NCI-H524 treated with DMSO at 0.1 percent for 48 hours (cell line): ENCODE results near the gene B4GALT2.

ENCODE experiments used
- DNase-seq: peaks from one replicate; lab custom pipeline; 2025; lab: John Stamatoyannopoulos, UW

B4GALT2 gene

GRCh38 chr1:43984855-43985254 is 5.8 kb downstream of the B4GALT2 start:
- DNase-seq, result no peak

- DNase-seq, result no peak
These were observed 7.1 kb downstream of the B4GALT2 start for GRCh38 chr1:43985984-43986595.

- DNase-seq, result no peak
These were observed 7.7 kb downstream of the B4GALT2 start for GRCh38 chr1:43986712-43987111.

DNA sequence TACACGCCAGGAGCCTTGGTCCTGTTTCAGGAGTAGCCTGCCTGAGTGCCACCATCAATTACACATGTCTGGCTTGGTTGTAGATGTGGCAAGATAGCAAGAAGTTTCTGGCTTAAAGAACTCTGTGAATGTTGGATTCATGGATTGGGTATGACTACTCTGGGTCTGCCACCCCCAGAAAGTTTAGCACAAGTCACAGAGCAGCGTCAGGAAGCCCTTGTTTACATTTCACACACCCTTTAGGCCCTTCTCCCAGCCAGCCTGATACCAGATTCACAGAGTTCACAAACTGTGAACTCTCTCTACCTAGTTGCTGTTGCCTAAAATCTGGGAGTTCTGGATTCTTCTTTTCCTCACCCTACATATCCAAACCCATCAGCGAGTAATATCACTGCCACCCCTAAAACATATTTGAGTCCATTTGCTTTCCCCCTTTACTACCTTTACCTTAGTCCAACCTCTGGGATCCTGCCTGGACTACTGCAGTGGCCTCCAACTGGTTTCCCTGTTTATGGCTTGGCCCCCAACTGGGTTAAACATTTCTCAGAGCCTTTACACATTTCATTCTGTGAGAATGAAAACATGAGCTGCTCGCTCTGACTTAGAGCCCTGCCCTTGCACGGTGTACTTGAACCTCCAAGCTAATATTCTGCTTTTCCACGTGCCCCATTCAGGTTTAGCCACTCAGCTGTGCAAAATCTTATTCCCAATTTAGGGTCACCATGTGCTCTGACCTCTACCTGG is 8.3 kb downstream of the B4GALT2 start:
- DNase-seq, result no peak

GRCh38 chr1:43990271-43991199 is 11.5 kb downstream of the B4GALT2 start:
- DNase-seq, result no peak

GRCh38 chr1:43991200-43991475 is 12.1 kb downstream of the B4GALT2 start:
- DNase-seq, result no peak

DNA sequence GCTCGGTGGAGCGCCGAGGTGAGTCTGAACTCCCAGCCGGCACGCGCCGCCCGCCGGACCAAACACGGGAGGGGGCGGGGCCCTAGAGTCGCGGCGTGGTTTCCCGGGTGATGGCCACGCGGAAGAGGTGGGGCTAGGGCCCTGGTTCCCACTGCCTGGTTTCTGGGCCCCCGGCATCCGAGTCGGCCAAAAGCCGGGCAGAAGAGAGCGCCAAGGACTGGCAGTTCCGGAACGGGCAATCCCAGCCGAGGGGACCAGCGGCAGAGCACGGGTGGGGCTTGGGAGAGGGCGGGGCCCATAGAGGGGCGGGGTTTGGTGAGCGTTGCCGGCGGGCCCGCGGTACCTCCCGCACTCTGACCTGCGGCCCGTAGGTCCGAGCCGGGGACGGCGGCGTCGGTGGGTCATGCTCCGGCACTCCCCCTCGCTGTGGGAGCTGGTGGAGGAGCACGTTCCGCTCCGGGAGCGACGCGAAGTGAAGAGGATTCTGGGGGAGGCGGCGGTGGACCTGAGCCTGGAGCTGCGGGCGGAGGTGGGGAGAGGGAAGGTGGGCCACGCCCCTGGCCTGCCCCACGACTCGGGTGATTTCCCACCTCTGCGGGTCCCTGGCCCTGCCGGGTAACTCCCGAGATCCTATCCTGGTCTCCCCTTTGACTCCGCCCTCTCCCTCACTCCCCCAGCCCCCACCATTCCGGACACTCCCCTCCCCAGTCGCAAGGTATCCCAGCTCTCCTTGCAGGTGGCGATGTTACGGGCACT is 12.6 kb downstream of the B4GALT2 start, which contains the start of gene CCDC24:
CCDC24 (plus strand) TSS at position 124 of the 756 bp plus-strand sequence; CDS start at position 404, 280 bp downstream.
- DNase-seq, result no peak

- no peak for DNase-seq
These were observed 13.4 kb downstream of the B4GALT2 start for GRCh38 chr1:43992232-43992995.

GRCh38 chr1:43993206-43993914 is 14.3 kb downstream of the B4GALT2 start:
- no peak for DNase-seq

- no peak for DNase-seq
These were observed 15.1 kb downstream of the B4GALT2 start for GRCh38 chr1:43994071-43994470.

DNA sequence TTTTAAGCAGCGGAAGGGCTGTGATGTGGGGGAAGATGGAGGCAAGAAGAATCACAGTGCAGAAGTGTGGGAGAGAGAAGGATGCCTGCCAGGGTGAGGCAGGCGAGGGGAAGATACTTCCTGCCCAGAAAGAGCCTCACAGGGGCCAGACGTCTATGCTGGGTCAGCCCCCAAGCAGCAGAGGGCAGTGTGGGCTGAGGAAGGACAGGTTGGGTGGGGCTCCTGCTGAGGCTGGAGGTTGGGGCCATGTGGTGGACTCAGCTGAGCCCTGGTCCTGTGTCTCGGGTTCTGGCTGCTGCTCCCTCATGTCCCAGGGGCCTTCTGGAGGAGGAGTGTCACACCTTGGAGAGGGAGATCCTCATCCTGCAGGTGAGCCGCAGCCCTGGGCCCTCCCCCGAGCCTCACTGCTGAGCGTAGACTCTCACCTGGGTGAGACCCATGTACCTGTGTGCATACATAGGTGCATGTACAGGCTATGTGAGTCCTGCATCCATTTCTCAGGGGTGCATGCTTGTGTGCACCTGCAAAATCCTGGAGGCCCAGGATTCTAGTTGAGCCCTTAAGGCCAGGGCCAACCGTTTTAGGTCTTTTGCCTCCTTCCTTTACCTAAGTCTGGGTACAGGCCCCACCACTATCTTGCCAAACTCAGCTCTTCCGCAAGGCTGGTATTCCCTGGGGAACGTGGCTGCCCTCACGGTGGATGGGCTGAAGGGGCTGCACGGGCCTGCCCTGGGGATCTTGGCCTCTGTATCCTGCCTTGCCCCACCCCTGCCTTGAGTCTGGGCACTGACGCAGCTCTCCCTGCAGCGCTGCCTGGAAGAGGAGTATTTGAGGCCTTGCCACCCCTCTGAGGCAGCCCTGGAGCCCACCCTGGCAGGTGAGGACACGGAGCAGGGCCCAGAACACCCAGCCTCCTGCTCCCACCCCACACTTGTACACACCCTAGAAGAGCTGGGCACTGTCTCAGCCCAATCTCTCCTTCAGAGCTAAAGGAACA is 16.1 kb downstream of the B4GALT2 start:
- DNase-seq, result no peak

DNA sequence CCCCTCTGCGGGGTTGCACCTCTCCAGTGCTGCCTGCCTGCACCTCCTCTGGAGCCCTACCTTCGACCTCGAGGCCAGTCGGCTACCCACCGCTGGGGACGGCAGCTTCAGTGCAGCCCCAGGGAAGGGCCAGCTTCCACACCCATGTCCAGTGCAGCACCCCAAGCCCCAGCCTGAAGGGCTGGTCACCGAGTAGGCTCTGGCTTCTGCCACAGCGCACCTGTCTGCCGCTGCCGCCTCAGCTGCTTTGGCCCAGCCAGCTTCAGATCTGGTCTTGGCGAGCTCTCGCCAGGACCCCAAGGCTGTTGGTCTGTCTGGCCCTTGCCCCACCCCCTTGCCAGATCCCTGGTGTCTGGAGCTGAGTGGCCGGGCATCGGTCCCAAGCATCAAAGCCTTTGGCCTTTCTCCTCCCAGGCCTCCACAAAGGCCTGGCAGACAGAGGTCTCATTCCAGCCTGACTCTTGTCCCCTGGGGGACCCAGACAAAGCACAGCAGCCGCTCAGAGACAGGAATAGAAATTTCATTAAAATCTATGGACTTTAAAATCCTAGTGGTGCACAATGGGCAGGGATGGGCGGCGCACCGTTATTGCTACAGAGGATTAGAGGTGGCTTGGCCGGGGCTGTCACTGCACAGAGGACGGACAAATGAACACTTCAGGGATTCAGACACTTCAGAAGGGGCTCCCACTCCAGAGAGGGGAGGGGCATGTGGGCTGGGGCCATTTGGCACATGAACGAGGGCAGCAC is 17.1 kb downstream of the B4GALT2 start:
- no peak for DNase-seq

DNA sequence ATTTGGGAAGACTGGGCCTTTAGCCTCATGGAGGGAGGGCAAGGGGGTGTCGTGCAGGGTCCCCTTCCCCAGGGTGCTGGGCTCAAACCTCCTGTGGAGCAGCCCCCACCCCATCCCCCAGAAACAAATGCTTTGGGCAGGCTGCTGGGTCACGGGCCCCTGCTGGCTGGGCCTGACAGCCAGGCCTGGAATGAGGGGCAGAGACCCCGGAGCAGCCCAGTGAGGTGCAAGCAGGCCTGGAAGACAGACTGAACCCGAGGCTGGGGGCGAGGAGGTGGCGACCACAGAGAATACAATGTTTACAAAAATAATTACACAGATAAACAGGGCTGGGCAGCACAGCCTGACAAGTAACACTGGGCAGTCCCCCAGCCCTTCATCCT is 17.7 kb downstream of the B4GALT2 start:
- no peak for DNase-seq

DNA sequence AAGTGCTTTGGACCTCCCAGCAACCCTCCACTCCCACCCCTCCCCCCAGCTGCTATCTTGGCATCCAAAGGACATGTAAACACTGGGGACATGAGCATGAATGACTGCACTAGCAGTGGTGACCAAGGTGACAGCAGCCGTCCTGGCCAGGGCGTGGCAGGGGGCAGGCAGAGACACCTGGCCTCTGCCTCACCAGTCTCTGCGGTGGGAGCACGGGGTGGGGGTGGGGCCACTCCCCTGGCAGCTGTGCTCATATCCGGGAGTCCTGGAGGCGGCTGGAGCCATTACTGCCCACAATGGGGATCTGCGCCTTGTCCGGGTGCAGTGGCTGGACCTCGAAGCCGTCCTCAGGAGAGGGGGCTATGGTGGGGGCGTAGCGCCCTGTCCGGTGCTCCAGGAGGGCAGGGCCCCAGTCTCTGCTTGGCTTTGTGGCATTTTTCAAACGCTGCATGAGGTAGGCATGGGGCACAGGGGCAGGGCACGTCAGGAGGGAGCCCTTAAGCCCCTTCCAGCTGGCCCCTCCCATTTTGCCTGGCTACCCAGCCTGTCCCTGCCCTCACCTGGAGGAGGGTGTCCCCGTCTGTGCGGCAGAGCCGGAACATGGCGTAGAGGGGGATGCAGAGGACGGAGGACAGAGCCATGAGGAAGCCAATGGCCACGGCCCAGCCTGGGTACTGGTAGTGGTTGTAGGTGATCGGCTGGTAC is 18.4 kb downstream of the B4GALT2 start:
- DNase-seq, result no peak

DNA sequence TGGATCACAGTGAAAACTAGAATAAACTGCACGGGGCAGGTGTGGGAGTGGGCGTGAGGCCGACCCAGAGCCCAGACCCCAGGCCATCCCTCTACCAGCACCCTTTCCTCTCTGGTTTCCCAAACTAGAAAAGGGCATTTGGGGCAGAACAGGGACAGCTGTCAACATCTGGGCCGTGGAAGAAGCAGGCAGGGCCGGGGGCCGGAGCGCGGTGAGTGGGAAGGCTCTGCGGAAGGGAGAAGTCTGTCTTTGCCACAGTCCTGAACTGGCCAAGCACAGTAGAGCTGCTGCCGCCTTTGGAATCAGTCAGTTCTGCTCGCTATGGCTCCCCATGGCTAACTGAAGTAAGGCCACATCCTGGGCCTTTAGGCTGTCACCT is 19.0 kb downstream of the B4GALT2 start:
- DNase-seq, result no peak

GRCh38 chr1:43999455-43999854 is 20.4 kb downstream of the B4GALT2 start:
- no peak for DNase-seq

DNA sequence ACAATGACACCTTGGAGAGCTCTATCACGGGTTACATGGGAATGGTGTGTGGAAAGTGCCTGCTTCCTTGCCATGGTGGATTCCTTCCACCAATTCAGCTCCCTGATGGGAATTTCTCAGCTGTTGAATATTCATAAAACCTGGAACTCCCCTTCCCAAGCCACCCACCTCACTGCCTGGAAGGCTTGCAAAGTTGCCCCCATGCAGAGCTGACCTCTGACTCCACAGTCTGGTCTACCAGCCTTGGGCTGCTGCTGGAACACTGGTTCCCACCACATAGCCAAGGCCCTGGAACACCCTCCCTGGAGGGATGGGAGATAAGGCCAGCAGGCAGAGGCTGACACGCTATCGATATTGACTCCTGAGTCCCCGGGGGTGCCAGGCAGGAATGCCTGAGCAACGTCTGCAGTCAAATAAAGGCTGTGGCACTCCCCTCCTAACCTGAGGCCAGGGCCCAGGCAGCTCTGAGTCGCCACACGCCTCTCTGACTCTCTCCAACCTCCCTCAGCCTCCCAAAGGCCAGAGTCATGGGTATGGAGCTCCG is 21.2 kb downstream of the B4GALT2 start:
- no peak for DNase-seq

- DNase-seq, result no peak
These were observed 23.2 kb downstream of the B4GALT2 start for GRCh38 chr1:44002165-44002564.
